ENCODE measurements around the gene COP1. TPM values are rescaled to one million over a fixed set of nuclear protein-coding genes. Genes with fewer than 3 reads are reported as not detected.
"Not testable (repeated sequence)": the region's sequence is repeated elsewhere in the genome, so short reads cannot be mapped to it uniquely, and the experiment has no call there.

COP1 gene
- total RNA-seq, 4 donors from 2014 or later = 53.4 to 85.5 (median 68.4) TPM

- H3K4me3 ChIP-seq; H3K36me3 ChIP-seq; H3K4me1 ChIP-seq; H3K27me3 ChIP-seq; DNase-seq; H3K9me3 ChIP-seq; H3K27ac ChIP-seq; intact Hi-C loops (cut with DNase I; ENCODE audit: low total_unique reads): not testable (repeated sequence)
Observed at GRCh38 chr1:175992825-175993224, 214.3 kb downstream of the COP1 start.

GRCh38 chr1:175992202-175992601 lies 214.9 kb downstream of the COP1 start:
- DNase-seq; H3K9me3 ChIP-seq; H3K27me3 ChIP-seq; intact Hi-C loops (cut with DNase I; ENCODE audit: low total_unique reads); H3K27ac ChIP-seq; H3K36me3 ChIP-seq; H3K4me1 ChIP-seq; H3K4me3 ChIP-seq: not testable (repeated sequence)

GRCh38 chr1:175984813-175985212 lies 222.3 kb downstream of the COP1 start:
- peaks cover 0 to 3% of the 10 kb centered on the region in 2 donors for H3K9me3 ChIP-seq
- no peak for DNase-seq
- intact Hi-C loops (cut with DNase I; ENCODE audit: low total_unique reads) = no loop called here
- peaks cover 0 to 4% of the 10 kb centered on the region in 2 donors for H3K36me3 ChIP-seq
- H3K27ac ChIP-seq = no peak overlapping the region
- TF ChIP-seq CTCF (IDR thresholded peaks at IDR 0.05) = no peak
- no peak overlapping the region for H3K4me3 ChIP-seq
- no peaks in the 10 kb centered on the region for H3K4me1 ChIP-seq
- H3K27me3 ChIP-seq = no peaks in the 10 kb centered on the region

- no peak for DNase-seq
- TF ChIP-seq POLR2A (IDR thresholded peaks at IDR 0.05) (no peak), CTCF (IDR thresholded peaks at IDR 0.05) (no peak)
- intact Hi-C loops (cut with DNase I; ENCODE audit: low total_unique reads) = no loop called here
- Histone ChIP-seq H3K9me3 (peaks cover 0 to 3% of the 10 kb centered on the region in 2 donors), H3K4me1 (no peaks in the 10 kb centered on the region), H3K36me3 (peaks cover 0 to 4% of the 10 kb centered on the region in 2 donors), H3K27ac (no peak overlapping the region), H3K4me3 (no peak overlapping the region), H3K27me3 (no peaks in the 10 kb centered on the region)
Observed at GRCh38 chr1:175984057-175984812, 222.9 kb downstream of the COP1 start.

- DNase-seq; H3K4me3 ChIP-seq; H3K36me3 ChIP-seq; intact Hi-C loops (cut with DNase I; ENCODE audit: low total_unique reads); H3K9me3 ChIP-seq; H3K27me3 ChIP-seq; H3K4me1 ChIP-seq; H3K27ac ChIP-seq: not testable (repeated sequence)
Observed at GRCh38 chr1:175983363-175983762, 223.7 kb downstream of the COP1 start.

GRCh38 chr1:175981128-175981527 lies 226.0 kb downstream of the COP1 start:
- no peak for DNase-seq
- no peaks in the 10 kb centered on the region for H3K36me3 ChIP-seq

More at GRCh38 chr1:175981128-175981527, 226.0 kb downstream of the COP1 start:
- no peak overlapping the region for H3K4me3 ChIP-seq
- no peaks in the 10 kb centered on the region for H3K4me1 ChIP-seq
- no peaks in the 10 kb centered on the region for H3K27me3 ChIP-seq
- peaks cover 0 to 3% of the 10 kb centered on the region in 2 donors for H3K9me3 ChIP-seq
- H3K27ac ChIP-seq = no peak overlapping the region
- TF ChIP-seq CTCF (IDR thresholded peaks at IDR 0.05) (no peak), POLR2A (IDR thresholded peaks at IDR 0.05) (no peak)
- intact Hi-C loops (cut with DNase I; ENCODE audit: low total_unique reads) = no loop called here

All from uterus (tissue), 4 donors.